Measurements from ENCODE around the gene ZNF836. TPM values are rescaled to one million over a fixed set of nuclear protein-coding genes. Genes with fewer than 3 reads are reported as not detected.
A peak's percentile ranks its signal among the peaks of the same experiment; 100 is the strongest.

ZNF836 gene
- total and polyA plus RNA-seq, 9 of the 15 experiments (the other 6 are each of a cell fraction or from before 2014, with no cell fraction given): 0.24 to 0.69 (median 0.64) TPM; not detected in 2

GRCh38 chr19:52189735-52190486 lies 18.5 kb upstream of the ZNF836 start, which contains the start of gene PPP2R1A (continued):
- TF ChIP-seq ZNF395 (CRISPR knock-in tag; IDR thresholded peaks at IDR 0.05) (no peak), HMBOX1 (IDR thresholded peaks at IDR 0.05) (peak; percentile 88), THRAP3 (IDR thresholded peaks at IDR 0.05; ENCODE audit: borderline replicate concordance) (no peak), CREB5 (CRISPR knock-in tag; IDR thresholded peaks at IDR 0.05) (no peak), CBFB (CRISPR knock-in tag; IDR thresholded peaks at IDR 0.05) (no peak), ID3 (CRISPR knock-in tag; IDR thresholded peaks at IDR 0.05) (no peak), ID3 (tag; IDR thresholded peaks at IDR 0.05) (peak; percentile 75), MED1 (CRISPR knock-in tag; IDR thresholded peaks at IDR 0.05; ENCODE audit: borderline replicate concordance) (no peak), ZNF79 (CRISPR knock-in tag; IDR thresholded peaks at IDR 0.05; ENCODE audit: low read depth) (no peak), U2AF1 (optimal IDR thresholded peaks at IDR 0.05; ENCODE audit: low read depth, low read length) (no peak), ILK (tag; IDR thresholded peaks at IDR 0.05; ENCODE audit: borderline replicate concordance, low read depth) (no peak), SMAD1 (IDR thresholded peaks at IDR 0.05; ENCODE audit: low read depth, low read length, partially characterized antibody) (peak; percentile 84), DDX20 (tag; IDR thresholded peaks at IDR 0.05; ENCODE audit: low read depth) (no peak), DIDO1 (tag; IDR thresholded peaks at IDR 0.05; ENCODE audit: low read depth) (no peak), THAP7 (CRISPR knock-in tag; IDR thresholded peaks at IDR 0.05) (peak; percentile 62; the same call in 1 of the 2 replicates), SAFB (IDR thresholded peaks at IDR 0.05; ENCODE audit: borderline replicate concordance, low read depth, low read length) (no peak), ZBED1 (IDR thresholded peaks at IDR 0.05) (no peak), PHF8 (IDR thresholded peaks at IDR 0.05; ENCODE audit: borderline replicate concordance, low read length) (peak; percentile 90), SMARCA4 (IDR thresholded peaks at IDR 0.05) (no peak), SNRNP70 (optimal IDR thresholded peaks at IDR 0.05; ENCODE audit: low read depth, low read length) (no peak), JUNB (CRISPR knock-in tag; conservative IDR thresholded peaks at IDR 0.05) (no peak), HCFC1 (IDR thresholded peaks at IDR 0.05; ENCODE audit: low read depth, low read length) (no peak; the same call in 1 of the 2 replicates)
- TF ChIP-seq, protein P1, sequence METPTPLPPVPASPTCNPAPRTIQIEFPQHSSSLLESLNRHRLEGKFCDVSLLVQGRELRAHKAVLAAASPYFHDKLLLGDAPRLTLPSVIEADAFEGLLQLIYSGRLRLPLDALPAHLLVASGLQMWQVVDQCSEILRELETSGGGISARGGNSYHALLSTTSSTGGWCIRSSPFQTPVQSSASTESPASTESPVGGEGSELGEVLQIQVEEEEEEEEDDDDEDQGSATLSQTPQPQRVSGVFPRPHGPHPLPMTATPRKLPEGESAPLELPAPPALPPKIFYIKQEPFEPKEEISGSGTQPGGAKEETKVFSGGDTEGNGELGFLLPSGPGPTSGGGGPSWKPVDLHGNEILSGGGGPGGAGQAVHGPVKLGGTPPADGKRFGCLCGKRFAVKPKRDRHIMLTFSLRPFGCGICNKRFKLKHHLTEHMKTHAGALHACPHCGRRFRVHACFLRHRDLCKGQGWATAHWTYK (CRISPR knock-in tag; IDR thresholded peaks at IDR 0.05): peak; percentile 91; the same call in 1 of the 2 replicates

All from K562 (cell line).